ENCODE measurements around the gene TIMM29. TPM values are rescaled to one million over a fixed set of nuclear protein-coding genes. Genes with fewer than 3 reads are reported as not detected.
A peak's percentile ranks its signal among the peaks of the same experiment; 100 is the strongest.

The TIMM29 gene
- total RNA-seq, 1 donor from 2014 or later: 66.9 TPM

- intact Hi-C loops (cut with DNase I): no loop called here
- Histone ChIP-seq H3K27me3 (no peaks in the 10 kb centered on the region), H3K4me1 (peaks cover 0 to 12% of the 10 kb centered on the region in 2 donors), H3K4me3 (no peak overlapping the region), H3K9me3 (no peaks in the 10 kb centered on the region), H3K36me3 (no peaks in the 10 kb centered on the region), H3K27ac (peak overlapping the region in 1 of 2 donors; percentile 34)
- DNase-seq (ENCODE audit: low spot score in 2 of 2): no peak
- TF ChIP-seq, protein P1, sequence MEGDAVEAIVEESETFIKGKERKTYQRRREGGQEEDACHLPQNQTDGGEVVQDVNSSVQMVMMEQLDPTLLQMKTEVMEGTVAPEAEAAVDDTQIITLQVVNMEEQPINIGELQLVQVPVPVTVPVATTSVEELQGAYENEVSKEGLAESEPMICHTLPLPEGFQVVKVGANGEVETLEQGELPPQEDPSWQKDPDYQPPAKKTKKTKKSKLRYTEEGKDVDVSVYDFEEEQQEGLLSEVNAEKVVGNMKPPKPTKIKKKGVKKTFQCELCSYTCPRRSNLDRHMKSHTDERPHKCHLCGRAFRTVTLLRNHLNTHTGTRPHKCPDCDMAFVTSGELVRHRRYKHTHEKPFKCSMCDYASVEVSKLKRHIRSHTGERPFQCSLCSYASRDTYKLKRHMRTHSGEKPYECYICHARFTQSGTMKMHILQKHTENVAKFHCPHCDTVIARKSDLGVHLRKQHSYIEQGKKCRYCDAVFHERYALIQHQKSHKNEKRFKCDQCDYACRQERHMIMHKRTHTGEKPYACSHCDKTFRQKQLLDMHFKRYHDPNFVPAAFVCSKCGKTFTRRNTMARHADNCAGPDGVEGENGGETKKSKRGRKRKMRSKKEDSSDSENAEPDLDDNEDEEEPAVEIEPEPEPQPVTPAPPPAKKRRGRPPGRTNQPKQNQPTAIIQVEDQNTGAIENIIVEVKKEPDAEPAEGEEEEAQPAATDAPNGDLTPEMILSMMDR (IDR thresholded peaks at IDR 0.05): no peak
Observed at GRCh38 chr19:10899151-10899653, 29.4 kb upstream of the TIMM29 start.

DNA sequence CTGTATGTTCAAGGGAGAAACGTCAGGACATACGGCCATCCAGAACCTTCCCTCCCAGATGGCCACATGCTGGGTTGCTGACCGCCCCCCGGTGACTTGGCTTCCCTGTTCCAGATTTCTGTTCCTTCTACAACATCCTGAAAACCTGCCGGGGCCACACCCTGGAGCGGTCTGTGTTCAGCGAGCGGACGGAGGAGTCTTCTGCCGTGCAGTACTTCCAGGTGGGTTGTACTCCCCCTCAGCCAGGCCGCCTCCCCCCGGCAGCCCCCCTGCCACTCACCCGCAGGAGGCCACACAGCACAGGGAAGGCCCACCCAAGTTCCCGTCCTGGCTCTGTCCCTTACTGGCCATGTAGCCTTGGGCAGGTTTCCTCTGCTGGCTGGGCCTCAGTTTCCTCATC is 20.7 kb upstream of the TIMM29 start:
- intact Hi-C loops (cut with DNase I): no loop called here
- no peak for DNase-seq (ENCODE audit: low spot score in 2 of 2)
- H3K36me3 ChIP-seq: peaks cover 51 to 53% of the 10 kb centered on the region in 2 donors

GRCh38 chr19:10908380-10908960 is 20.1 kb upstream of the TIMM29 start:
- no peak for DNase-seq (ENCODE audit: low spot score in 2 of 2)
- TF ChIP-seq, protein P1 (IDR thresholded peaks at IDR 0.05): no peak
- Histone ChIP-seq H3K4me1 (no peaks in the 10 kb centered on the region), H3K36me3 (peaks cover 51 to 54% of the 10 kb centered on the region in 2 donors), H3K4me3 (no peak overlapping the region), H3K27me3 (no peaks in the 10 kb centered on the region), H3K9me3 (no peaks in the 10 kb centered on the region), H3K27ac (no peak overlapping the region)
- intact Hi-C loops (cut with DNase I): no loop called here

More for the DNA sequence above, 20.7 kb upstream of the TIMM29 start:
- Histone ChIP-seq H3K9me3 (no peaks in the 10 kb centered on the region), H3K27ac (no peak overlapping the region), H3K27me3 (no peaks in the 10 kb centered on the region), H3K4me1 (no peaks in the 10 kb centered on the region), H3K4me3 (no peak overlapping the region)
- TF ChIP-seq, protein P1 (IDR thresholded peaks at IDR 0.05): no peak

- Histone ChIP-seq H3K9me3 (no peaks in the 10 kb centered on the region), H3K4me1 (no peaks in the 10 kb centered on the region), H3K27ac (no peak overlapping the region), H3K4me3 (no peak overlapping the region), H3K27me3 (no peaks in the 10 kb centered on the region), H3K36me3 (peaks cover 77 to 87% of the 10 kb centered on the region in 2 donors)
- TF ChIP-seq, protein P1 (IDR thresholded peaks at IDR 0.05): no peak
- intact Hi-C loops (cut with DNase I): no loop called here
- DNase-seq (ENCODE audit: low spot score in 2 of 2): no peak
Observed at GRCh38 chr19:10911579-10912363, 16.8 kb upstream of the TIMM29 start.

GRCh38 chr19:10912619-10913018 is 16.0 kb upstream of the TIMM29 start:
- Histone ChIP-seq H3K27me3 (no peaks in the 10 kb centered on the region), H3K36me3 (peaks cover 77 to 89% of the 10 kb centered on the region in 2 donors)
- intact Hi-C loops (cut with DNase I): no loop called here

More at GRCh38 chr19:10912619-10913018, 16.0 kb upstream of the TIMM29 start:
- Histone ChIP-seq H3K4me1 (no peaks in the 10 kb centered on the region), H3K4me3 (no peak overlapping the region), H3K9me3 (no peaks in the 10 kb centered on the region), H3K27ac (no peak overlapping the region)
- TF ChIP-seq, protein P1 (IDR thresholded peaks at IDR 0.05): no peak
- DNase-seq (ENCODE audit: low spot score in 2 of 2): no peak
